T-helper 22 cell (primary cell): ENCODE measurements around the gene RELN.
"Not testable (repeated sequence)": the region's sequence is repeated elsewhere in the genome, so short reads cannot be mapped to it uniquely, and the experiment has no call there.

Experiments
- DNase-seq: peaks from one replicate; pipeline ENCODE4 v3.0.0-alpha.2; 2020; ENCODE audit warnings: low read depth

Gene RELN

DNA sequence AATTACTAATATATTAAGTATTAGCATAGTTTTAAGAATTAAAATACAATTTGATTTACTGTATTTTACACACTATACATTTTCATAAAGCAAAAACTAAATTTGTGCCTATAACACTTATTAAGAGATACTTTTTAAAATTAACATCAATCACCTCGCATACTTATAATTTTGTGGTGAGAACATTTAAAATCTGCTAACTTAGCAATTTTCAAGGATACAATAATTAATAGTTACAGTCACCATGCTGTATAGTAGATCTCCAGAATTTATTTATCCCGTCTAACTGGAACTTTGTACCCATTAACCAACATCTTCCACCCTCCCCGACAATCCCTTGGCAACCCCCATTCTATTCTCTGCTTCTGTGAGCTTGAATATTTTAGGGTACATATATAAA lies 47.5 kb downstream of the RELN start:
- no peak for DNase-seq

DNA sequence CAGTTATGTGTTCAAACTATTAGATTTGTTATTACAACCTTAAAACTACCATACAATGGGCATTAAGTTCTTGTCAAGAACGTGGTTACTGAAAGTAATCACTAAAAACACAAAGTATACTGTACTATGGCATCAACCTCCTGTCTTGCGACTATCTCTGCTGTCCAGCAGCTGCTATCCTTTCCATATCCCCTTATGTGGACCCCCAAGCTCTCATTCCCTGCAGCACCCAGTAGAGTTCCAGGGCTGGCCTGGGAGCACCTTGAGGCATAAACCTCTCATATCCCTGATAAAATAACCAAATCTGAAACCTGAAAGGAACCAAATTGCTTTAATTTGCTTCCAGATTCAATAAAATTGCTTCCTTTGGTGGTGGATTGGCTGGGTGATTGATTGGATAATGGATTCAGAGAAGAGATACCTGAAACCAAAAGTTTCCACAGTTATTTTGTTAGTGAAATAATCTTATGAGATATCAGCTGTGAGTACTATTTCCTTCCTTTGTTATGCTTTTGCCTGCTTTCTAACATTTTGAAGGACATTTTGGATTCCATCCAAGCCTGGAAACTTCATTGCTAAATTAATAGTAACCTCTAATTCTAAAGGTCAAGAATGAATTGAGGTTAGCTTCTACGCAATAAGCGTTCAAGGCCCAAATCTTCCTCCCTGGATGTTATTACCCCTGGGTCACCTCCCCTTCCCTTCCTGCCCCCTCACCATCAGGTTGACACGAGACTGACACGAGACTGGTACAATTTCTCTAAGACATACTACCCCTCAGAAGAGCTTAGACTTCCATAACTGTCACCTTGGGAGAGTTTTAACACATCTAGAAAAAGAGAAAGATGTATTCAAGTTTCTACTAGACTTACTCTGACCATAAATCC lies 48.8 kb downstream of the RELN start:
- no peak for DNase-seq

DNA sequence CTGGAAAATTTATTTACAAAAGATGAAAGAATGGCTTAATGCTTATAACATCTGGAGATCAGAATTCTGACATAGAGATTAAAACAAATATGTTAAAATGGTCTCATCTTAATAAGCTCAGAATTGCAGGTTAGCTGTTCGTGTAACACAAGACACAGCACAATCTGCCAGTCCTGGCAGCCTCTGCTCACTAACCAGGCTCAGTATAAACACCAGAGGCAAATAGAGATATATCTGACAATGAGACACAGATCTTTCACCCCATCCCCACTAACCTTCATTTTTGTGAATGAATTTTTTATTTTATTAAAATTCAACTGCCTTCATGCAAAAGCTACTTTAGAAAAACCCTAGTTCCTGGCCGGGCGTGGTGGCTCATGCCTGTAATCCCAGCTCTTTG lies 51.8 kb downstream of the RELN start:
- no peak for DNase-seq

- no peak for DNase-seq
Observed at GRCh38 chr7:103936558-103936957, 52.9 kb downstream of the RELN start.

- DNase-seq = no peak
Observed at GRCh38 chr7:103934508-103934907, 55.0 kb downstream of the RELN start.

GRCh38 chr7:103932389-103932788 lies 57.1 kb downstream of the RELN start:
- DNase-seq = no peak

GRCh38 chr7:103929901-103930311 lies 59.6 kb downstream of the RELN start:
- no peak for DNase-seq

DNA sequence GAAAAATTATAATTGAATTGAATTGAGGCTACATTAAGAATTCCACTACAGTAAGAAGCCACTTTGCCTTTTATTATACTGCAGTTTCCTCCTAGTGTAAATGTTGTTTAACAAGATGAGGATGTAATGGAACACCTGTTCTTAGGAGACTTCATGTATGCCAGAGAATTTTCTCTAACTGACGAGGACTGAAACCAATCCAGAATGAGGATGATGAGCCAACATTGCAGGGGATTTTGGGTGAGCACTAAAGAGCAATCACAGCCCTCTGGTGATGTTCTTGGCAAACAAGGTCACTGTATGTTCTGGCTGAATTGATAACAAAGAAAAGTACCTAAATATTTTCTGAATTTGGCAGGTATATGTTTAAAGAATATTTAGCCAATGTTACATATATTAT lies 60.9 kb downstream of the RELN start:
- no peak for DNase-seq

DNA sequence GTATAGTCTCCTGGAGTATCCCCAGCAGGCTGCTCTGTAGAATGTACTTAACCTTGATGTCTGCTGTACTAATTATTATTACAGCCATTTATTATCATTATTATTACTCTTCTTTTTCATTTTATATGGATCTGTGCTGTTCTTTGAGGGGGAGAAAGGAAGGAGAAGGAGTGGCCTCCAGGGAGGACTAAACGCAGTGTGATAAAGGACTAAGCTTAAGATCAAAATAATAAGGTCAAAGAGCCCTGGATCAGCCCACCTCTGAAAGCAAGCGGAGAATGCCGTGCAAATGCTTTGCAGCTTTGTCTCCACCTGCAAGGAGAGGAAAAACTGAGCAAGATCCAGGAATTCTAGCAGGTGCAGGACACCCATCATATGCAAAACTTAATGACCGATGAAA lies 65.3 kb downstream of the RELN start:
- DNase-seq = no peak

GRCh38 chr7:103922407-103922806 lies 67.1 kb downstream of the RELN start:
- DNase-seq = no peak

- DNase-seq = no peak
Observed at GRCh38 chr7:103921692-103922091, 67.8 kb downstream of the RELN start.

GRCh38 chr7:103919272-103919868 lies 70.1 kb downstream of the RELN start:
- DNase-seq = no peak

DNA sequence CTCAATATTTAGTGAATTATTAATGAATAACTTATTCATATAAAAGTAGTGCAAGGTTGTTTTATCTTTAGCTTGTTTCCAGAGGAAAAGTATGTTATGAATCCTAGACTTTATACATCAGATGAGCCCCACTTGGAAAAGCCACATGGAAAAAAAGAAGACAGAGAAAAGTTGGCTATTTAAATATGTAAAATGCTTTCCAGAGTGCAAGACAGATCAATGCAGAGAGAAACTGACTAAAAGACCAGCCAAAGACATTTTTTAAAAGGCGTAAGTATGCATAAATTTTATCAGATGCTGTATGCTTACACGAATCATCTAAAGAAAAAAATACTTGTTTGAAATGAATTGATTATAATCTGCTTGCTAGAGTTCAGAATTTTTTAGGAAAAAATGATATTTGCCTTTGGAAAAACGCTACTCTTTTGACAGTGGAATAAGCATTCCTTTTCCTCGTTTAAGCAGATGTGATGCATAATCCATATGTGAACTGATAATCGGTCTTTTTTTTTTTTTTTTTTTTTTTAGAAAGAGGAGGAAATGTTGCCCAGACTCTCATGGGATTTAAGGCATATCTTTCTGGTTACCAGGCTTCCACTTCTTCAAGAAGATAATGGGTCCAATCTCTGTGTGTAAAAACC lies 70.7 kb downstream of the RELN start:
- DNase-seq = no peak

GRCh38 chr7:103915680-103916357 lies 73.6 kb downstream of the RELN start:
- DNase-seq = no peak

GRCh38 chr7:103914147-103914899 lies 75.1 kb downstream of the RELN start:
- no peak for DNase-seq

DNA sequence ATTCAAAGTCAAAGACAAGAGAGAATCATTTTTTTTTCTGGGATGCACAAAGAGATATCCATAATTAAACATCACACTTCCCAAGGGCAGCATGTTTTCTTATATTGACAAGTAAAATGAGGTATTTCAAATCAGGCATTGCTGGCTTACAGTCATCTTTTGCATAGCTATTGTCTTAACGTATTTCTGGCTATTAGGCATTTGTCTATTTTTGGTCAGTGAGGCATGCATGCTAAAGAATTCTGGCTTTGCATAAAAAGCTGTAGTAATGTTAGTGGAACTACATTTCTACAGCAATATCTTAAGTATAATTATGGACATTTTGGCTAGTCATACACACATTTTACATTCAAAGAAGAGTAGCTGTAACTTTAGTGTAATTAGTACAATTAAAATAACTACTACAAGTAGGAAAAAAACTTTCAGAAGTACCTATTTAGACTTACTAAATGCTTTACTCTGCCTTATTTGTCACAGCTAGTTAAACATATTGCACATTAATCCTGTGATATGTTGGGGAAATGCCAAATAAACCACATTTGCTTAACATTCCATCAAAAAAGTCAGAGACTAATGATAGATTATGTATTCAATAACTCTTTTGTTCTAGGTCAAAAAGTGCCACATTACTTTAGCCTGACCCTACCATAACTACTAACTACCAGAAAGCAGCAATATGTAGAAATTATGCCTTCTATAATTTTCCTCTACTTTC lies 76.4 kb downstream of the RELN start:
- no peak for DNase-seq

DNA sequence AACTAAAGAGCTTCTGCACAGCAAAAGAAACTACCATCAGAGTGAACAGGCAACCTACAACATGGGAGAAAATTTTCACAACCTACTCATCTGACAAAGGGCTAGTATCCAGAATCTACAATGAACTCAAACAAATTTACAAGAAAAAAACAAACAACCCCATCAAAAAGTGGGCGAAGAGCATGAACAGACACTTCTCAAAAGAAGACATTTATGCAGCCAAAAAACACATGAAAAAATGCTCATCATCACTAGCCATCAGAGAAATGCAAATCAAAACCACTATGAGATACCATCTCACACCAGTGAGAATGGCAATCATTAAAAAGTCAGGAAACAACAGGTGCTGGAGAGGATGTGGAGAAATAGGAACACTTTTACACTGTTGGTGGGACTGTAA lies 78.4 kb downstream of the RELN start:
- DNase-seq = not testable (repeated sequence)

DNA sequence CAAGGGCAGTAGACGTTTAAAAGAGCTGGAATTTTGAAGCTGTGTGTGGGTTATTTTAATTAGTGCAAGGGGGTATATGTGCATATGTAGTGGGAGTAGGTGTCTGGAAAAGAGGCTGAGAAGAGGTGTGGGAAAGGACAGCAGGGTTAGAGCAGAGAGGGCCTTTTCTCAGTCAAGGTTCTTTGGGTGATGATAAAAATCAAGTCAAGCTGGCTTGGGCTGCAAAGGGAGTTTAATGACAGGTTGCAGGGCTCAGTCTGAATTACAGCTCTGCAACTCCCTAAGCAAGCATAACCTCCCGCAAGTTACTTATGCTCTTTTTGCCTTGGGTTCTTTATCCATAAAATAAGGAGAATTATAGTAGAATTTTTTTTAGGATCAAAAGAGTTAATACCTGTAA lies 83.5 kb downstream of the RELN start:
- DNase-seq = no peak

GRCh38 chr7:103902917-103903316 lies 86.5 kb downstream of the RELN start:
- DNase-seq = no peak

DNA sequence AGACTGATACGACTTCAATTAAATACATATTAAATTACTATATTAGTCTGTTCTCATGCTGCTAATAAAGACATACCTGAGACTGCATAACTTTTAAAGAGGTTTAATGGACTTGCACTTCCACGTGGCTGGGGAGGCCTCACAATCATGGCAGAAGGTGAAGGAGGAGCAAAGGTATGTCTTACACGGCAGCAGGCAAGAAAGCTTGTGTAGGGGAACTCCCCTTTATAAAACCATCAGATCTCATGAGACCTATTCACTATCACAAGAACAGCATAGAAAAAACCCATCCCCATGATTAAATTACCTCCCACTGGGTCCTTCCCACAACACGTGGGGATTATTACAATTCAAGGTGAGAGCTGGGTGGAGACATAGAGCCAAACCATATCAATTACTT lies 92.6 kb downstream of the RELN start:
- not testable (repeated sequence) for DNase-seq
